ENCODE results near the gene RMI2. TPM values are rescaled to one million over a fixed set of nuclear protein-coding genes. Genes with fewer than 3 reads are reported as not detected.

The RMI2 gene
- total and polyA plus RNA-seq, 9 of the 15 experiments (the other 6 are each of a cell fraction or from before 2014, with no cell fraction given), result 8.0 to 43.4 (median 32.5) TPM

- TF ChIP-seq ZBTB34 (CRISPR knock-in tag; IDR thresholded peaks at IDR 0.05) (no peak), USF2 (CRISPR knock-in tag; IDR thresholded peaks at IDR 0.05) (no peak), HDGF (IDR thresholded peaks at IDR 0.05) (no peak), GATAD2A (IDR thresholded peaks at IDR 0.05) (0 out of 2 replicates have a peak, but pooled peaks have one; percentile 8), ZNF668 (CRISPR knock-in tag; IDR thresholded peaks at IDR 0.05) (no peak), PTRF (tag; IDR thresholded peaks at IDR 0.05) (no peak), ZNF274 (IDR thresholded peaks at IDR 0.05; ENCODE audit: borderline replicate concordance, low read depth, low read length) (no peak), CHD1 (IDR thresholded peaks at IDR 0.05; ENCODE audit: low read length) (no peak), SPI1 (IDR thresholded peaks at IDR 0.05; ENCODE audit: borderline replicate concordance, low read depth, low read length) (no peak), BRCA1 (IDR thresholded peaks at IDR 0.05) (no peak), BRCA1 (CRISPR knock-in tag; IDR thresholded peaks at IDR 0.05) (no peak), HDAC2 (IDR thresholded peaks at IDR 0.05) (no peak), ZNF395 (CRISPR knock-in tag; IDR thresholded peaks at IDR 0.05) (0 out of 2 replicates have a peak, but pooled peaks have one; percentile 33), ZBTB1 (CRISPR knock-in tag; IDR thresholded peaks at IDR 0.05; ENCODE audit: borderline replicate concordance, low read depth) (peak; percentile 63; the same call in 1 of the 2 replicates), TGIF2 (CRISPR knock-in tag; IDR thresholded peaks at IDR 0.05) (no peak), TOE1 (IDR thresholded peaks at IDR 0.05; ENCODE audit: borderline replicate concordance) (no peak), TOE1 (CRISPR knock-in tag; IDR thresholded peaks at IDR 0.05; ENCODE audit: borderline replicate concordance, low read depth) (no peak), NCOA1 (IDR thresholded peaks at IDR 0.05; ENCODE audit: low read depth) (no peak), ZBTB33 (CRISPR knock-in tag; IDR thresholded peaks at IDR 0.05) (no peak), ZNF561 (CRISPR knock-in tag; conservative IDR thresholded peaks at IDR 0.05) (no peak), HDAC1 (IDR thresholded peaks at IDR 0.05) (peak in 1 of 2 experiments; percentile 57; a peak in 1 of 4 replicates), JUNB (CRISPR knock-in tag; conservative IDR thresholded peaks at IDR 0.05) (no peak), TEAD2 (tag; IDR thresholded peaks at IDR 0.05) (no peak), ZBTB43 (CRISPR knock-in tag; IDR thresholded peaks at IDR 0.05) (no peak)
Observed at GRCh38 chr16:11297492-11298142, 47.6 kb upstream of the RMI2 start (continued).
